Gastrocnemius medialis (tissue), 4 donors: ENCODE results near the gene KCNK13. TPM values are rescaled to one million over a fixed set of nuclear protein-coding genes. Genes with fewer than 3 reads are reported as not detected.

ENCODE experiments used
- ATAC-seq, 2 donors: fragments of 150-250 bp; one replicate each; pipeline ENCODE4 v1.9.1; 2016
- DNase-seq, 2 donors: peaks; one replicate each; pipeline ENCODE4 v3.0.0-alpha.2; 2019
- H3K27ac ChIP-seq, 4 donors: fragments of 200-600 bp; sonication (generic); 1 replicate in 1 of 4; 2 replicates in 3 of 4; pipeline ENCODE4 v1.5.1; 2016 to 2018; ENCODE audit warnings: mild to moderate bottlenecking in 2 of 4, moderate library complexity in 1 of 4
- H3K27me3 ChIP-seq, 3 donors: fragments of 200-600 bp; sonication (generic) in 2 of 3; 1 replicate in 1 of 3; 2 replicates in 2 of 3; pipeline versions ENCODE4 v1.5.1 to v1.6.0; 2016 to 2019; ENCODE audit warnings: mild to moderate bottlenecking in 1 of 3, moderate library complexity in 1 of 3
- H3K36me3 ChIP-seq, 2 donors: fragments of 200-600 bp; sonication (generic) in 1 of 2; one replicate each; pipeline ENCODE4 v1.5.1; 2017 to 2018
- H3K4me1 ChIP-seq, 2 donors: fragments of 200-600 bp; sonication (generic) in 1 of 2; one replicate each; pipeline ENCODE4 v1.5.1; 2016 to 2017; ENCODE audit warnings: mild to moderate bottlenecking in 2 of 2
- H3K4me3 ChIP-seq, 4 donors: fragments of 200-600 bp; sonication (generic) in 3 of 4; 1 replicate in 1 of 4; 2 replicates in 3 of 4; pipeline ENCODE4 v1.5.1; 2016 to 2019; ENCODE audit warnings: mild to moderate bottlenecking in 2 of 4
- H3K9me3 ChIP-seq, 3 donors: fragments of 200-600 bp; sonication (generic) in 2 of 3; 1 replicate in 1 of 3; 2 replicates in 2 of 3; pipeline ENCODE4 v1.5.1; 2016 to 2019
- CTCF ChIP-seq, 5 experiments: fragments of 450-650 bp in 3 of 5; fragments of 200-600 bp in 2 of 5; sonication (generic) in 2 of 5; IDR thresholded peaks in 4 of 5; conservative IDR thresholded peaks in 1 of 5; 1 replicate in 4 of 5; 2 replicates in 1 of 5; pipeline ENCODE4 v1.5.1; 2016 to 2019; ENCODE audit warnings: antibody characterized with exemption in 5 of 5, mild to moderate bottlenecking in 3 of 5, moderate library complexity in 3 of 5
- POLR2A ChIP-seq, 2 donors: fragments of 450-650 bp; IDR thresholded peaks; one replicate each; pipeline ENCODE4 v1.6.1; 2017; ENCODE audit warnings: antibody characterized with exemption in 2 of 2, mild to moderate bottlenecking in 2 of 2, moderate library complexity in 2 of 2
- in situ Hi-C, 4 donors: fragments of 200-750 bp; cut with MboI; loops; one replicate each; pipeline versions ENCODE4 v1.15.0 to v1.8.0; 2017; ENCODE audit warnings: low sequenced_read_pairs in 4 of 4
- intact Hi-C: fragments of 100-400 bp; cut with DNase I; formaldehyde crosslinking; loops from one replicate; pipeline ENCODE4 v1.15.1; 2023; ENCODE audit warnings: low total_unique reads
- total RNA-seq, 4 donors: library from RNA; depleted of rRNA; stranded (reverse); fragments of >200 nt; gene quantifications; one replicate each; pipeline versions ENCODE4 v1.1.0 to v1.2.3, GENCODE V29; 2016

The KCNK13 gene
- not detected for total RNA-seq

- ATAC-seq = no peak
- Histone ChIP-seq H3K4me3 (peak within 1 kb of the TSS; percentile 26 to 52 (median 38)), H3K9me3 (no peaks in the 10 kb centered on the region), H3K27ac (no peak within 1 kb of the TSS), H3K36me3 (no peaks in the 10 kb centered on the region), H3K4me1 (peaks cover 0 to 20% of the 10 kb centered on the region in 2 donors), H3K27me3 (peaks cover 52 to 79% (median 59%) of the 10 kb centered on the region in 3 donors)
- in situ Hi-C loops (no loop called here), intact Hi-C loops (no loop called here)
- DNase-seq = no peak
- TF ChIP-seq CTCF (IDR thresholded peaks at IDR 0.05 in 4 of 5, conservative IDR thresholded peaks at IDR 0.05 in 1 of 5) = no peak
Observed at GRCh38 chr14:90061685-90062126, at the start of gene KCNK13. KCNK13 (plus strand) TSS chr14:90061994; CDS start chr14:90062206, 212 bp downstream.

- in situ Hi-C loops = no loop called here
- intact Hi-C loops = no loop called here
- DNase-seq = no peak
- no peaks in the 10 kb centered on the region for H3K4me1 ChIP-seq
- no peak for ATAC-seq
- TF ChIP-seq CTCF (IDR thresholded peaks at IDR 0.05 in 4 of 5, conservative IDR thresholded peaks at IDR 0.05 in 1 of 5) = no peak
- TF ChIP-seq POLR2A (IDR thresholded peaks at IDR 0.05) = no peak
- no peak overlapping the region for H3K27ac ChIP-seq
- peaks cover 0 to 3% of the 10 kb centered on the region in 2 donors for H3K36me3 ChIP-seq
- no peaks in the 10 kb centered on the region for H3K9me3 ChIP-seq
- no peaks in the 10 kb centered on the region for H3K27me3 ChIP-seq
- no peak overlapping the region for H3K4me3 ChIP-seq
Observed at GRCh38 chr14:90017371-90017770, 44.4 kb upstream of the KCNK13 start.

- Histone ChIP-seq H3K36me3 (no peaks in the 10 kb centered on the region), H3K4me1 (no peaks in the 10 kb centered on the region), H3K4me3 (no peak overlapping the region), H3K27me3 (no peaks in the 10 kb centered on the region), H3K9me3 (no peaks in the 10 kb centered on the region), H3K27ac (no peak overlapping the region)
- TF ChIP-seq POLR2A (IDR thresholded peaks at IDR 0.05) (no peak), CTCF (IDR thresholded peaks at IDR 0.05 in 4 of 5, conservative IDR thresholded peaks at IDR 0.05 in 1 of 5) (no peak)
- ATAC-seq (no peak), DNase-seq (no peak)
- intact Hi-C loops = no loop called here
- in situ Hi-C loops = no loop called here
Observed at GRCh38 chr14:90019824-90020523, 41.8 kb upstream of the KCNK13 start.

GRCh38 chr14:90023176-90023896, 38.5 kb upstream of the KCNK13 start:
- intact Hi-C loops (no loop called here), in situ Hi-C loops (no loop called here)
- no peaks in the 10 kb centered on the region for H3K36me3 ChIP-seq
- ATAC-seq = no peak
- DNase-seq = no peak
- no peak overlapping the region for H3K27ac ChIP-seq
- TF ChIP-seq POLR2A (IDR thresholded peaks at IDR 0.05) (no peak), CTCF (IDR thresholded peaks at IDR 0.05 in 4 of 5, conservative IDR thresholded peaks at IDR 0.05 in 1 of 5) (no peak)
- no peaks in the 10 kb centered on the region for H3K4me1 ChIP-seq
- no peak overlapping the region for H3K4me3 ChIP-seq
- no peaks in the 10 kb centered on the region for H3K27me3 ChIP-seq
- H3K9me3 ChIP-seq = no peaks in the 10 kb centered on the region
